ENCODE results near the gene IKZF1.

The IKZF1 gene

GRCh38 chr7:50304129-50304910, at the start of gene IKZF1:
Gene IKZF1, plus strand, starts transcription at chr7:50304716. Its CDS starts 14,346 bp downstream, at chr7:50319062.
- FAIRE-seq = no peak

- FAIRE-seq = no peak
Observed at GRCh38 chr7:50261593-50261992, 42.9 kb upstream of the IKZF1 start.

- FAIRE-seq = no peak
Observed at GRCh38 chr7:50262446-50262845, 42.1 kb upstream of the IKZF1 start.

DNA sequence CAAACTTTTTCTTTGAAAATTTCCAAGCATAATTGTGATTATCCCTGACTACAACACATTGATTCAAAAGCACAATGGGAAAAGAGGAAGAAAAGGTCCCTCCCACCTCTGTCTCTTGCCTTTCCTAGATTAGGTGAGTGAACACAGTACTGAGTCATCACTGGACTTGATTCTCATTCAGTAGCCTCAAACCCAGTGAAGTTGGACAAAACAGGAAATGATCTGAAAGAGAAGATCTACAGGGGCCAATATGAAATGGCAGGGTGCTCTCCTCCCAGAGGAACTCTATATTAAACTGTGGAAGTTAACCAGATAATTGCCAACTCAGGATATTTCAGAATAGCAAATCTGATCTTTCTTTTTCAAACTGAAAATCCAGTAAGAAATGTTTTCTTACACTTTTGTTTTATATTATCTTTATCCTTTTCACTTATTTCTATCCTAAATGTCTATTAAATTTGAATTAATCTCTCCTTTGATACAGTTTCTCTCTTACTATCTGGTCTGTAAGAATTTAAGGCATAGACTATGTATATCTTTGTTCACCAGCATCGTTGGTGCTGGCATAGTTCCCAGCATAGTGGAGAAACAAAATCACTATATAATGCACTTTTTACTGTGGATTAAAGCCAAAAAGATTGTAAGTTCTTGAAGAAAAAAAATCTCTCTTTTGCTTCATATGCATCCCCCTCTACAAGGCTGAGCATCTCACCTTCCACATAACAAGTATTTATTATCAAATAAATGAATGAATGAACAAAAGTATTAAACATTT, 41.4 kb upstream of the IKZF1 start:
- FAIRE-seq = no peak

DNA sequence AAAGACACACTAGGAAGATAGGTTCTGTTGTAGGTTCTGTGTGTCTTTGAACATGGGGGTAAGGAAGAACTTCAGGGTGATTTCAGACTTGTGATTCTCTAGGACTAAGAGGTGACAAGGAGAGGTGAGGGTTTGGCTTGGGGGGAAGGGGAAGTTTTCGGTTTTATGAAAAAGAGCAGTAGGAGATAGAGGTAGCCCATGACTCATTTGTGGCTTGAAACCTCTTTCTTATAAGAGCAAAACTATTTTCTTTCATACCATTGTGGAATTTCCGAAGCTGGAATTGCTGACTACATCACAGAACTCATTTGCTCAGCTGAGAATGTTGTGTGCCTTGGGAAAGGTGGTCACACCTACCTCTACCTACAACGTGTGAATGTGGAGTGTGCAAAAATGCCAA, 39.6 kb upstream of the IKZF1 start:
- FAIRE-seq = no peak

GRCh38 chr7:50265968-50266634, 38.4 kb upstream of the IKZF1 start:
- no peak for FAIRE-seq

DNA sequence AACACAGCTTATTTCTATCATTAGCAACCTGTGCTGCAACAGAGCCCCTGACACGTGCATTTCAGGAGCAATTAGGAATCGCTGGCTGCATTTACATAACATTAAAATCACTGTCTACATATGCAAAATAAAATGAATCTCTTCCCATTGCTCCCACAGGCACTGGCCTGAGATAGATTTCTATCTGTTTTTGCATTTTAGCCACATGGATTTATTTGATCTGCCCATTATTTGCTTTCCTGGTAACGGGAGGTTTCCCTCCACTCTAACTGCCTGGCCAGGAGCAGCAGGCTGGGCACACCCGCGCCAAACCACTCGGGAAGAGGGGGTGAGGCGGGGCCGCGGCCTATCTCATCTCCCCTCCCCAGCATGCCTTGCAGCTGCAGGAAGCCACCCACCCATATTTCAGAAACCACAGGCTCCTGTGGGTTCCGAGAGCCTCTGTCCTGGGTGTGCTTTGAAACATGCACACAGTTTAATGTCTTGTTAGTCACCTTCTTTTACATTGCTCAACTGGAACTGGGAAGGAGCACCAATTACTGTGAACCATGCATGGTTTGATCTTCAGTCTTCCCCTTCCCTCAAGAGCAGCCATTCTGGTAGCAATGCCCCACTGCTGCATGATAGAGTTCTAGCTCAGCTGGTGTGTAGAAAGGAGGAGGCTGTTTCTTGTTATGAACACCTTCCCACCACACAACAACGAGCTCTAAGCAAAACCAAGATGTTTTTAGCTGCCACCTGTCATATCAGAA, 37.7 kb upstream of the IKZF1 start:
- FAIRE-seq = no peak

DNA sequence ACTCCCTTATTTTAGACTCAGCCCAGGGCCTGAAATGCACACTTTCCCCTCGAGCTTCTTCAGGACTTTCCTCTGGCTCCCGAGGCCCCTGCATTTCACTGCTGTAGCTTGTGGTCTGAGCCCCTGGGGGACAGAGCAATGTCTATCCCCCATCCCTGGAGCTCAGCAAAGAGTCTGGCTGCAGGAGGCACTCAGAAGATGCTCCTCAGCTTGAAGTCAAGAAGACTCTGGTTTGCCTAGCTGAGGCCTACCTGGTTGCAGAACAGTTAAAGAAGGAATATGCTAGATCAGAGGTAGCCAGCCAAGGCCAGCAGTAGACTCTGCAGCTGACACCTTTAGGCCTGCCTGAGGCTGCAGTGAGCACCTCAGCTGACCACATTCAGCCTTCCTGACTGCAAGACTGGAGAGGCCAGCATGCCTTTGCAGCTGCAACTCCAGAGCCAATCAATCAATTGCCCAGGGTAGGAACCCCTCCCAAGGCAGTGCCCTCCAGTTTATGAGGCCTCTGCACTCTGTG, 36.9 kb upstream of the IKZF1 start:
- FAIRE-seq = no peak

DNA sequence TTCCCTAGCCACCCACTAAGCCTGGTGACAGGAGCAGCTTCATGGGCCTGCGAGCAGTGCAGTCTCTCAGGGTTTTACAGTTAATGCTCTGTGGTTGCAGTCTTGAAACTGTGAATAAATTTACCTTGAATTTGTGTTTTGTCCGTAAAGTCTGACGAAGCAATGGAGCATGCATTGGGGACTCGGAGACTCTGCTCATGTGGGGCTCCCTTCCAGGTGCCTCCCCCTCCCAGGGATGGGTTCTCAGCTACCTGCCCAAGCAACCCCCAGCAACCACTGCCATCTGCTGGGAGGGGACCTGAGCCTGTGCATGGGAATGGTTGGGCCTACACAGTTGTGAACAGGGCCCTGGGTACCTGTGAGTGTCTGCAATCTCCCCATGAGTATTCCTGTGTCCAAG, 36.3 kb upstream of the IKZF1 start:
- FAIRE-seq = no peak

DNA sequence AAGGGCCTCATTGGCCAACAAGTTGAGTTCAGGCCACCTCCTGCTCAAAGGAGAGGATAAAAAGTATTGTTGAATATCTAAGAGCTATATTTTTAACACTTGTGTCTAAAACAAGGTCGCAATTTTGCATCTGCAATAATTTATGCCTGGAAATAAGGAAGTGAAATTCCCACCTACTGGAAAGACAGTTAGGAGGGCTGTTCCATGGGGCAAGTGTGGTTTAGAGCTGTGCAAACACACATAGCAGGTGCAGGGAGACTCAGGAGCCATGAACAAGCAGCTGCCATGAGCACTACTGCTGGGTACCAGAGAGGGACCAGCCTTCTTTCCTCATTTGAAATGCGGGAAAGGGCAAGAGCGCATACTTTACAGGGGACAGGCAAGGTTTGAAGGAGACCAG, 35.5 kb upstream of the IKZF1 start:
- no peak for FAIRE-seq

DNA sequence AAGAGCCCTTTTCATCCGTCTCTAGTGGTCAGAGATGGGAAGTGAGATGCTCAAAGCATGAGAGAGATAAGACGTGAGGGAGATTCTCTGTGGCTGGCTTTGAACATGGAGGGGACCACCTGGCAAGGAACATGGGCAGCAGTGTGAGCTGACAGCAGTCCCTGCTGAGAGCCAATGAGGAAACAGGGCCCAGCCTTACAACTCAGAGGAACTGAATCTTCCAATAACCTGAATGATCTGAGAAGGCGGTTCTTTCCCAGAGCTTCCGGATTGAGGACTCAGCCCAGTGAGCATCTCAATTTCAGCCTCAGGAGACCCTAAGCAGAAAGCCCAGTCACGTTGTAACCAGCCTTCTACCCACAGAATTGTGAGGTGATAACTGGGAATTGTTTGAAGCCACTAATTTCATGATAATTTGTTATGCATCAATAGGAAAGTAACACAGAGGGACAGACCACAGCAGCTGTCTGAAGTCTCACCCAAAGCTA, 33.9 kb upstream of the IKZF1 start:
- FAIRE-seq = no peak

DNA sequence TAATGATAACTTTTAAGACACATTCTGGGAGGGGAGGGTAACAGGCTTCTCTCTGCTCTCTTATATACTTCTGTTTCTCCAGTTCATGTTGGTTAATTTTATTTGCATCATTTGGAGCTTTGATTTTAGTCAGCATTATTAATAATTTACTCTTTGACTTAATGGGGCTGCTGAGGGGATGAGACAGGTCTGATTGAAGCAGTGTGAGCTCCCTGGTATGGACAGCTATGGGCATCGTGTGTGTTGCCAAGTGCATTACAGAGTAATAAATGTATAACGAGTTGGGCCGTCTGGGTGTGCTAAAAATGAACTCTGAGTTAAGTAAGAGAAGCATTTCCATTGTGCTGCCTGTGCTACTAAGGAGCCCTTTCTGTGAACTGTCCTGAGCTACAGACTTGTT, 31.7 kb upstream of the IKZF1 start:
- FAIRE-seq = no peak

- no peak for FAIRE-seq
Observed at GRCh38 chr7:50273301-50273700, 31.2 kb upstream of the IKZF1 start.

DNA sequence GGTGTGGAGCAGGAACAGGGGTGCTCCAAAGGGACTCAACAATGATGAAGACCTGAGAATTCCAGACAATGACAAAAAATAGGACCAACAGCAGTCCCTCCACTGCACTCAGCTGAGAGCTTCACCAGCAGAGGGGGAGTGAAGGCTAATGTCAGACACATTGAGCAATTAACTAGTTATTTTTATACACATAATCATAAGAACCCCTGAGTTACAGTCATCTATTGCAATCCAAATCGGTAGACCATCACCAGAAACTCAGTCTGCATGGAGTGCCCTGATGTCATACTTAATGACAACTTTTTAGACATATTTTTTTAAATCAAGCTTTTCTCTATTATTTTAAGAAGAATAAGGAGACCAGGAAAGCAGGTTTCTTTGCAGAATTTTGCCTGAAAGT, 30.6 kb upstream of the IKZF1 start:
- no peak for FAIRE-seq

- FAIRE-seq = no peak
Observed at GRCh38 chr7:50274361-50274760, 30.2 kb upstream of the IKZF1 start.

- no peak for FAIRE-seq
Observed at GRCh38 chr7:50275430-50275829, 29.1 kb upstream of the IKZF1 start.

- no peak for FAIRE-seq
Observed at GRCh38 chr7:50276483-50276882, 28.0 kb upstream of the IKZF1 start.

- no peak for FAIRE-seq
Observed at GRCh38 chr7:50278120-50278519, 26.4 kb upstream of the IKZF1 start.

DNA sequence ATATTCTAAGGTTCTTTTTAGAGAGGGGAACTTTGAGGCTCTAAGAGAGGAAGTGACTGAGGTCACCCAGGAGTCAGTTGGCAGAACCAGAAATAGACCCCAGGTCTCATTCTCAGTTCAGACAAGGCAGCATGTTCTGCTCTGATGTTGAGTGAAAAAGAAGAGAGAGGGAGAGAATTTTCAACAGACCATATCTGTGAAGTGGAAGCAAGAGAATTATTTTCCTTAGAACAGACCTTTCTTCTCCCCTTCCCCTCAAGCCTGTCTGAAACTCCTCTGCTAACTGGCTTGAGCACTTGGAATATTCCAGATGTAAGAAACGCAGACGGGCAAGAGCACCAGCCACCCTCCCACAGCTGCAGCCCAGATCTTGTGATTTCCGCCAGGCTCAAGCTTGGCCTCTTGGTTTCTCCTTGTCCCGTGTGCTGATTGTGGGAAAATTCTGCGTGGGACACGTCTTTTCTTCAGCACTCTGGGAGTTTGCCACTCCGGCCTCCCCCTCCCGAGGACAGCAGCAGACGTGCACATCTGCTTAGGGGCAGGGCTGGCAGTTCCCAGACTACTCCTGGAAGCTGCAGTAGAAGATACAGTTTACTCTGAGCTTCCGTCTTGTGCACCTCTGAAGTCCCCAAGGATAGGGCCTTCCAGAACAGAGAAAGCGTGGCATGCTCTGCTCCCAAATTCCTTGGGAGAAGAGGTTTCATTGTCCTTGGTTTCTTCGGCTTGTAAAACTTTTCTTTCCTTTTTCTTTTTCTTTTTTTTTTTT, 22.7 kb upstream of the IKZF1 start:
- FAIRE-seq = no peak

- no peak for FAIRE-seq
Observed at GRCh38 chr7:50282813-50283605, 21.5 kb upstream of the IKZF1 start.

DNA sequence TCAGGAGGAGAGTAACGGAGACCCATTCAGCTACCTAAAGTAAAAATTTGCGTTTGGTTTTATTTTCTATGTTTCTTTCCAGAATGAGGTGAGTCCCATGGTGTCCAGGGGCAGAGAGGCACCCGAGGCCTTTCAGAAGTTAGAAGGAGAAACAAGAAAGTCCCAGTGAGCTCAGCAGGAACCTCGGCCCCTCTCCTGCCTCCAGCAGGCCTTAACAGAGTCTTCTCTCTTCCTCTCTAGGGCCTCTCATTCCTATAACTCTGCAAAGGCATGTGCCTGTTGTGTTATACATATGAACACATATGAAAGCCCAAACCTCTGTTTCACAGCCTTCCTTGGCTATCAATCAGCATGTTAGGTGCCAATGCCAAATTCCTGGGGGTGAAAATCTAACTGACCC, 20.8 kb upstream of the IKZF1 start:
- no peak for FAIRE-seq

Measured in colon (tissue), 2 donors.